A549 (cell line): ENCODE data around the gene PDE7B. TPM values are rescaled to one million over a fixed set of nuclear protein-coding genes. Genes with fewer than 3 reads are reported as not detected.
A peak's percentile ranks its signal among the peaks of the same experiment; 100 is the strongest.

Source experiments
- ATAC-seq, 2 experiments: fragments of 200-7000 bp in 1 of 2; fragments of >200 bp in 1 of 2; cut with Nextera tagmentation in 1 of 2; cut with Tn5 transposase in 1 of 2; 3 replicates each; pipeline versions ENCODE4 v1.8.0 to v1.9.1; 2018 to 2020; ENCODE audit warnings: mild to moderate bottlenecking in 1 of 2, moderate library complexity in 1 of 2
- CTCF ChIA-PET: fragments of 300-600 bp; sonication (Branson Sonifier 250); formaldehyde crosslinking; extraction: SDS; loops from one replicate; lab custom pipeline; 2021; ENCODE audit warnings: antibody characterized with exemption, inconsistent platforms; lab: Yijun Ruan, JAX
- POLR2A ChIA-PET: fragments of 350-600 bp; formaldehyde crosslinking; extraction: SDS; loops from one replicate; lab custom pipeline; 2021; ENCODE audit warnings: antibody characterized with exemption, inconsistent platforms; lab: Yijun Ruan, JAX
- DNase-seq, 2 experiments: peaks; one replicate each; pipeline versions ENCODE4 v3.0.0 to v3.0.0-alpha.2; 2011 to 2016; ENCODE audit warnings: low read depth in 1 of 2, low spot score in 1 of 2
- FAIRE-seq: peaks from 2 replicates; lab custom pipeline; 2011; peaks lifted over from hg19 to GRCh38; lab: Jason Lieb, UNC
- H3K27ac ChIP-seq, 2 experiments: fragments of >200 bp; sonication (Bioruptor Twin); formaldehyde crosslinking; 3 replicates each; pipeline ENCODE4 v1.5.1; 2016 to 2017
- H3K4me1 ChIP-seq: fragments of >200 bp; sonication (Bioruptor Twin); formaldehyde crosslinking; 3 replicates; pipeline ENCODE4 v1.6.1; 2016
- H3K4me2 ChIP-seq: fragments of >200 bp; sonication (Bioruptor Twin); formaldehyde crosslinking; 3 replicates; pipeline ENCODE4 v1.6.1; 2016
- H3K4me3 ChIP-seq: fragments of >200 bp; sonication (Bioruptor Twin); formaldehyde crosslinking; 3 replicates; pipeline ENCODE4 v1.5.1; 2016
- H3K9me3 ChIP-seq: fragments of >200 bp; sonication (Bioruptor Twin); formaldehyde crosslinking; 3 replicates; pipeline ENCODE4 v1.6.1; 2016
- BHLHE40 ChIP-seq: IDR thresholded peaks from 2 replicates; pipeline ENCODE4 v1.6.1; 2012; ENCODE audit warnings: low read depth, low read length, inconsistent platforms
- CBX2 ChIP-seq: fragments of 200-600 bp; sonication (generic); IDR thresholded peaks from 2 replicates; pipeline ENCODE4 v1.6.1; 2016; ENCODE audit warnings: low read depth, mild to moderate bottlenecking, borderline replicate concordance
- CEBPB ChIP-seq, 2 experiments: fragments of >200 bp in 1 of 2; sonication (Bioruptor Twin) in 1 of 2; formaldehyde crosslinking in 1 of 2; IDR thresholded peaks; 2 replicates each; pipeline ENCODE4 v1.6.1; 2012 to 2016
- EHMT2 ChIP-seq: fragments of 200-600 bp; sonication (generic); IDR thresholded peaks from 2 replicates; pipeline ENCODE4 v1.6.1; 2016; ENCODE audit warnings: antibody characterized with exemption, low read depth, mild to moderate bottlenecking, moderate library complexity
- EP300 ChIP-seq, 2 experiments: fragments of >200 bp; sonication (Bioruptor Twin); formaldehyde crosslinking; IDR thresholded peaks; 2 replicates in 1 of 2; 3 replicates in 1 of 2; pipeline ENCODE4 v1.6.1; 2016 to 2017
- GATA3 ChIP-seq: IDR thresholded peaks from 2 replicates; pipeline ENCODE4 v1.6.1; 2012; ENCODE audit warnings: borderline replicate concordance
- HDAC2 ChIP-seq: fragments of 200-600 bp; sonication (generic); IDR thresholded peaks from 2 replicates; pipeline ENCODE4 v1.6.1; 2016
- HEYL ChIP-seq: fragments of 250-450 bp; sonication (Bioruptor Pico); IDR thresholded peaks from 2 replicates; pipeline ENCODE4 v1.8.0; 2021; ENCODE audit warnings: mild to moderate bottlenecking, moderate library complexity
- HOXB13 ChIP-seq: fragments of 250-450 bp; sonication (Bioruptor Pico); IDR thresholded peaks from 2 replicates; pipeline ENCODE4 v1.5.0; 2020; ENCODE audit warnings: low read depth, mild to moderate bottlenecking, moderate library complexity
- MAZ ChIP-seq: fragments of 150-350 bp; IDR thresholded peaks from 2 replicates; pipeline ENCODE4 v1.6.1; 2014; ENCODE audit warnings: antibody characterized with exemption, low read depth, low read length, borderline replicate concordance
- MYC ChIP-seq: IDR thresholded peaks from 2 replicates; pipeline ENCODE4 v1.6.1; 2012; ENCODE audit warnings: mild to moderate bottlenecking, inconsistent platforms, low read length, improper control_type of control experiment, borderline replicate concordance
- NPAS2 ChIP-seq: fragments of 250-450 bp; sonication (Bioruptor Pico); IDR thresholded peaks from 2 replicates; pipeline ENCODE4 v1.8.0; 2022; ENCODE audit warnings: mild to moderate bottlenecking, moderate library complexity, borderline replicate concordance
- PHF8 ChIP-seq: fragments of 200-600 bp; sonication (generic); IDR thresholded peaks from 2 replicates; pipeline ENCODE4 v1.6.1; 2016; ENCODE audit warnings: low read depth, mild to moderate bottlenecking, antibody characterized with exemption, moderate library complexity, borderline replicate concordance
- RAD21 ChIP-seq, 2 experiments: fragments of >200 bp in 1 of 2; sonication (Bioruptor Twin) in 1 of 2; formaldehyde crosslinking in 1 of 2; IDR thresholded peaks in 1 of 2; conservative IDR thresholded peaks in 1 of 2; 2 replicates in 1 of 2; 3 replicates in 1 of 2; pipeline ENCODE4 v1.6.1; 2012 to 2018; ENCODE audit warnings: inconsistent platforms in 1 of 2
- RARB ChIP-seq: fragments of 250-450 bp; sonication (Bioruptor Pico); IDR thresholded peaks from 2 replicates; pipeline ENCODE4 v1.8.0; 2021; ENCODE audit warnings: mild to moderate bottlenecking, moderate library complexity
- REST ChIP-seq: fragments of 200-600 bp; sonication (generic); IDR thresholded peaks from 2 replicates; pipeline ENCODE4 v1.6.1; 2016; ENCODE audit warnings: antibody characterized with exemption, mild to moderate bottlenecking, moderate library complexity
- SMC3 ChIP-seq: fragments of >200 bp; sonication (Bioruptor Twin); formaldehyde crosslinking; IDR thresholded peaks from 3 replicates; pipeline ENCODE4 v1.6.1; 2018; ENCODE audit warnings: inconsistent platforms
- ZFP36 ChIP-seq: fragments of 450-650 bp; IDR thresholded peaks from 2 replicates; pipeline ENCODE4 v1.6.1; 2014; ENCODE audit warnings: borderline replicate concordance; ENCODE audit not compliant: partially characterized antibody
- ZNF302 ChIP-seq: fragments of 250-450 bp; sonication (Bioruptor Pico); IDR thresholded peaks from 2 replicates; pipeline ENCODE4 v1.9.0; 2021; ENCODE audit warnings: inconsistent platforms, mild to moderate bottlenecking, moderate library complexity
- WGBS: methylation state at CpG from one replicate; pipeline ENCODE4 v1.1.6; 2017; ENCODE audit errors: missing lambda C conversion rate; 5-methylcytosine and 5-hydroxymethylcytosine counted together
- polyA plus RNA-seq, 4 experiments: library from polyadenylated mRNA; depleted of rRNA in 3 of 4; stranded (reverse); fragments of >200 nt; fragmentation: RNase III in 1 of 4; extraction: RNeasy Plus Mini Kit Qiagen cat#74134 plus additional on column Dnase treatment in 1 of 4; gene quantifications; 2 replicates in 3 of 4; 3 replicates in 1 of 4; pipeline ENCODE4 v1.2.3, GENCODE V29; 2011 to 2017
- TF ChIP-seq, protein P1 (sequence below): fragments of 250-450 bp; sonication (Bioruptor Pico); IDR thresholded peaks from 2 replicates; pipeline ENCODE4 v1.5.0; 2021; ENCODE audit warnings: mild to moderate bottlenecking, moderate library complexity, borderline replicate concordance
- TF ChIP-seq, protein P2 (sequence below): fragments of 450-650 bp; IDR thresholded peaks from 2 replicates; pipeline ENCODE4 v1.6.1; 2014; ENCODE audit warnings: antibody characterized with exemption
- TF ChIP-seq, protein P3 (sequence below): fragments of >200 bp; sonication (Bioruptor Twin); formaldehyde crosslinking; IDR thresholded peaks from 3 replicates; pipeline ENCODE4 v1.5.1; 2016
- TF ChIP-seq, protein P4 (sequence below): fragments of 150-350 bp; IDR thresholded peaks from 2 replicates; pipeline ENCODE4 v1.6.1; 2014; ENCODE audit warnings: low read depth, mild to moderate bottlenecking, low read length
- TF ChIP-seq, protein P5 (sequence below): IDR thresholded peaks from 2 replicates; pipeline ENCODE4 v1.6.1; 2012

Gene PDE7B
- polyA plus RNA-seq, 2 of the 4 experiments (the other 2 are of a cell fraction), result 6.6 to 13.8 TPM

DNA sequence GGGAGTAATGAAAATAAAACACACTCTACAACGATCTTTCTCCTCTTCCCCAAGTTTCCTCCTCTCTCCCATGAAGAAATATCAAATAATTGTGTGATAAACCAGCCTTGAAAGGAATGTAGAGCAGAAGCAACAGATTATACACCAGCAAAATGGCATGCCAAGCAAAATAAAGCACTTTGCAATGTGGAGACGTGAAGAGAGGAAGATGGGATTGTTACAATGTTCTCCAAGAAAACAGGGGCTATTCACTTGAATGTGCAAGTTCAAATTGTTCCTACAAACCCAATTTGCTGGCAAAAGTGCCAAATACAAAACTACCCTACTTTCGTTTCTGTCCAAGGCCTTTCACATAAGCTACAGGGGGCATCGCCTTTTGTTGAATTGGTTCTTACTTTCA, 185.1 kb downstream of the PDE7B start:
- CTCF ChIA-PET, result no interaction called here
- DNase-seq (no peak), ATAC-seq (no peak), FAIRE-seq (no peak)
- Histone ChIP-seq H3K9me3 (no peaks in the 10 kb centered on the region), H3K4me3 (no peak overlapping the region), H3K4me1 (peaks cover 68% of the 10 kb centered on the region), H3K4me2 (peak overlapping the region; percentile 7; the same call in 2 of the 3 replicates), H3K27ac (peak overlapping the region; percentile 41 to 80; a peak in 4 of 6 replicates)
- POLR2A ChIA-PET, result no interaction called here
- TF ChIP-seq PHF8 (no peak), RARB (no peak), EP300 (IDR thresholded peaks at IDR 0.05) (no peak), SMC3 (no peak), NPAS2 (CRISPR knock-in tag) (no peak), RAD21 (conservative IDR thresholded peaks at IDR 0.05 in 1 of 2, IDR thresholded peaks at IDR 0.05 in 1 of 2) (no peak), HEYL (no peak), HDAC2 (no peak), ZNF302 (CRISPR knock-in tag) (no peak), CBX2 (no peak)
- TF ChIP-seq, protein P1, sequence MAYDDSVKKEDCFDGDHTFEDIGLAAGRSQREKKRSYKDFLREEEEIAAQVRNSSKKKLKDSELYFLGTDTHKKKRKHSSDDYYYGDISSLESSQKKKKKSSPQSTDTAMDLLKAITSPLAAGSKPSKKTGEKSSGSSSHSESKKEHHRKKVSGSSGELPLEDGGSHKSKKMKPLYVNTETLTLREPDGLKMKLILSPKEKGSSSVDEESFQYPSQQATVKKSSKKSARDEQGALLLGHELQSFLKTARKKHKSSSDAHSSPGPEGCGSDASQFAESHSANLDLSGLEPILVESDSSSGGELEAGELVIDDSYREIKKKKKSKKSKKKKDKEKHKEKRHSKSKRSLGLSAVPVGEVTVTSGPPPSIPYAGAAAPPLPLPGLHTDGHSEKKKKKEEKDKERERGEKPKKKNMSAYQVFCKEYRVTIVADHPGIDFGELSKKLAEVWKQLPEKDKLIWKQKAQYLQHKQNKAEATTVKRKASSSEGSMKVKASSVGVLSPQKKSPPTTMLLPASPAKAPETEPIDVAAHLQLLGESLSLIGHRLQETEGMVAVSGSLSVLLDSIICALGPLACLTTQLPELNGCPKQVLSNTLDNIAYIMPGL, result no peak
- WGBS, result 84% methylated on average over 4 of the region's 4 CpGs

- Histone ChIP-seq H3K4me2 (no peak overlapping the region), H3K4me3 (no peak overlapping the region), H3K27ac (peak overlapping the region; percentile 48 to 80), H3K4me1 (peaks cover 61% of the 10 kb centered on the region), H3K9me3 (no peaks in the 10 kb centered on the region)
- ChIA-PET CTCF (no interaction called here), POLR2A (no interaction called here)
- TF ChIP-seq CBX2, result no peak
- TF ChIP-seq, protein P2, sequence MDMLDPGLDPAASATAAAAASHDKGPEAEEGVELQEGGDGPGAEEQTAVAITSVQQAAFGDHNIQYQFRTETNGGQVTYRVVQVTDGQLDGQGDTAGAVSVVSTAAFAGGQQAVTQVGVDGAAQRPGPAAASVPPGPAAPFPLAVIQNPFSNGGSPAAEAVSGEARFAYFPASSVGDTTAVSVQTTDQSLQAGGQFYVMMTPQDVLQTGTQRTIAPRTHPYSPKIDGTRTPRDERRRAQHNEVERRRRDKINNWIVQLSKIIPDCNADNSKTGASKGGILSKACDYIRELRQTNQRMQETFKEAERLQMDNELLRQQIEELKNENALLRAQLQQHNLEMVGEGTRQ, result no peak
- TF ChIP-seq, protein P3, sequence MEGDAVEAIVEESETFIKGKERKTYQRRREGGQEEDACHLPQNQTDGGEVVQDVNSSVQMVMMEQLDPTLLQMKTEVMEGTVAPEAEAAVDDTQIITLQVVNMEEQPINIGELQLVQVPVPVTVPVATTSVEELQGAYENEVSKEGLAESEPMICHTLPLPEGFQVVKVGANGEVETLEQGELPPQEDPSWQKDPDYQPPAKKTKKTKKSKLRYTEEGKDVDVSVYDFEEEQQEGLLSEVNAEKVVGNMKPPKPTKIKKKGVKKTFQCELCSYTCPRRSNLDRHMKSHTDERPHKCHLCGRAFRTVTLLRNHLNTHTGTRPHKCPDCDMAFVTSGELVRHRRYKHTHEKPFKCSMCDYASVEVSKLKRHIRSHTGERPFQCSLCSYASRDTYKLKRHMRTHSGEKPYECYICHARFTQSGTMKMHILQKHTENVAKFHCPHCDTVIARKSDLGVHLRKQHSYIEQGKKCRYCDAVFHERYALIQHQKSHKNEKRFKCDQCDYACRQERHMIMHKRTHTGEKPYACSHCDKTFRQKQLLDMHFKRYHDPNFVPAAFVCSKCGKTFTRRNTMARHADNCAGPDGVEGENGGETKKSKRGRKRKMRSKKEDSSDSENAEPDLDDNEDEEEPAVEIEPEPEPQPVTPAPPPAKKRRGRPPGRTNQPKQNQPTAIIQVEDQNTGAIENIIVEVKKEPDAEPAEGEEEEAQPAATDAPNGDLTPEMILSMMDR, result no peak
- no peak for TF ChIP-seq NPAS2 (CRISPR knock-in tag)
- TF ChIP-seq RARB, result no peak
- no peak for TF ChIP-seq MYC
- no peak for TF ChIP-seq RAD21 (conservative IDR thresholded peaks at IDR 0.05 in 1 of 2, IDR thresholded peaks at IDR 0.05 in 1 of 2)
- TF ChIP-seq GATA3, result no peak
- no peak for TF ChIP-seq CEBPB (IDR thresholded peaks at IDR 0.05)
- TF ChIP-seq HOXB13 (CRISPR knock-in tag), result no peak
- TF ChIP-seq EP300 (IDR thresholded peaks at IDR 0.05), result no peak
- TF ChIP-seq, protein P4, sequence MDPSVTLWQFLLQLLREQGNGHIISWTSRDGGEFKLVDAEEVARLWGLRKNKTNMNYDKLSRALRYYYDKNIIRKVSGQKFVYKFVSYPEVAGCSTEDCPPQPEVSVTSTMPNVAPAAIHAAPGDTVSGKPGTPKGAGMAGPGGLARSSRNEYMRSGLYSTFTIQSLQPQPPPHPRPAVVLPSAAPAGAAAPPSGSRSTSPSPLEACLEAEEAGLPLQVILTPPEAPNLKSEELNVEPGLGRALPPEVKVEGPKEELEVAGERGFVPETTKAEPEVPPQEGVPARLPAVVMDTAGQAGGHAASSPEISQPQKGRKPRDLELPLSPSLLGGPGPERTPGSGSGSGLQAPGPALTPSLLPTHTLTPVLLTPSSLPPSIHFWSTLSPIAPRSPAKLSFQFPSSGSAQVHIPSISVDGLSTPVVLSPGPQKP, result no peak
- no peak for TF ChIP-seq BHLHE40
- TF ChIP-seq, protein P5, sequence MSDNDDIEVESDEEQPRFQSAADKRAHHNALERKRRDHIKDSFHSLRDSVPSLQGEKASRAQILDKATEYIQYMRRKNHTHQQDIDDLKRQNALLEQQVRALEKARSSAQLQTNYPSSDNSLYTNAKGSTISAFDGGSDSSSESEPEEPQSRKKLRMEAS, result no peak
- TF ChIP-seq MAZ, result no peak
- TF ChIP-seq EHMT2, result no peak
- no peak for TF ChIP-seq REST
- no peak for TF ChIP-seq ZFP36
- no peak for FAIRE-seq
- 90% methylated on average over 8 of the region's 8 CpGs for WGBS
- no peak for DNase-seq
- ATAC-seq, result no peak
Observed at GRCh38 chr6:136037242-136037875, 185.9 kb downstream of the PDE7B start.
